HG03159 (cell line): Measurements from ENCODE around the gene UBXN2A.

ENCODE experiments used
- ATAC-seq: cut with Tn5 transposase; IDR thresholded peaks from one replicate; pipeline ENCODE4 v1.9.1; 2021; ENCODE audit warnings: mild to moderate bottlenecking, moderate library complexity; ENCODE audit not compliant: unreplicated experiment

Gene UBXN2A

GRCh38 chr2:23939987-23940717 lies at the start of gene UBXN2A:
Gene UBXN2A (plus strand): TSS chr2:23940463. CDS start chr2:23958315, 17,852 bp downstream.
- ATAC-seq = peak; percentile 71

- ATAC-seq = no peak
These were observed 40.1 kb upstream of the UBXN2A start for GRCh38 chr2:23900133-23900532.

- no peak for ATAC-seq
These were observed 39.5 kb upstream of the UBXN2A start for GRCh38 chr2:23900541-23901322.

- no peak for ATAC-seq
These were observed 38.1 kb upstream of the UBXN2A start for GRCh38 chr2:23901966-23902846.

- no peak for ATAC-seq
These were observed 37.2 kb upstream of the UBXN2A start for GRCh38 chr2:23903034-23903433.

- ATAC-seq = no peak
These were observed 36.0 kb upstream of the UBXN2A start for GRCh38 chr2:23904215-23904614.

- ATAC-seq = no peak
These were observed 35.6 kb upstream of the UBXN2A start for GRCh38 chr2:23904692-23905091.

- no peak for ATAC-seq
These were observed 35.1 kb upstream of the UBXN2A start for GRCh38 chr2:23905155-23905554.

- no peak for ATAC-seq
These were observed 28.2 kb upstream of the UBXN2A start for GRCh38 chr2:23912054-23912453.

- no peak for ATAC-seq
These were observed 24.9 kb upstream of the UBXN2A start for GRCh38 chr2:23915327-23915726.

GRCh38 chr2:23916727-23917405 lies 23.4 kb upstream of the UBXN2A start:
- ATAC-seq = peak; percentile 48

- no peak for ATAC-seq
These were observed 21.3 kb upstream of the UBXN2A start for GRCh38 chr2:23918837-23919489.

- no peak for ATAC-seq
These were observed 15.5 kb upstream of the UBXN2A start for GRCh38 chr2:23924589-23925359.

- peak; percentile 62 for ATAC-seq
These were observed 14.5 kb upstream of the UBXN2A start for GRCh38 chr2:23925702-23926289.

GRCh38 chr2:23926290-23926749 lies 13.9 kb upstream of the UBXN2A start:
- peak; percentile 29 for ATAC-seq

GRCh38 chr2:23926750-23927571 lies 13.3 kb upstream of the UBXN2A start, which contains the start of gene ATAD2B:
Gene ATAD2B (minus strand): TSS chr2:23927123. CDS start chr2:23926770, 353 bp downstream.
- ATAC-seq = peak; percentile 76

- no peak for ATAC-seq
These were observed 6.0 kb upstream of the UBXN2A start for GRCh38 chr2:23934259-23934658.
